ENCODE data around the gene XRCC5.
"Not testable (repeated sequence)": the region's sequence is repeated elsewhere in the genome, so short reads cannot be mapped to it uniquely, and the experiment has no call there.

XRCC5 gene

DNA sequence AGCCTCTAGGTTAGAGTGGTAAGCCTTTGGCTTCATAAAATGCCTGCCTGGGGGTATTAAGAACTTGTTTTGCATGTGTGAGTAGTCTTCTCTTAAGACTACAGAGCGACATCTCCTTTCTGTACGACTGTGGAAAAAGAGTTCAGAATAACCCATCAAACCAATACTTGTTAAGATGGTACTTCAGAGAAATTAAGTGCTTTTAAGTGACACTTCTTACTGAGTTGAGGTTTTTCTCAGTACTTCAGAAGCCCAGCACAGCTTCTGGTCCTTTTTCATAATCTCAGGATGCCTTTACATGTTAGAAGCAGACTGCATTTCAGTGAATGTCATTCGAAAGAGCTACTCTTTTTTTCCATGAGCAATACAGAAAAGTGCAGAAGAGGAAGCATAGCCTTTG lies 10.8 kb downstream of the XRCC5 start:
- DNase-seq = no peak

DNA sequence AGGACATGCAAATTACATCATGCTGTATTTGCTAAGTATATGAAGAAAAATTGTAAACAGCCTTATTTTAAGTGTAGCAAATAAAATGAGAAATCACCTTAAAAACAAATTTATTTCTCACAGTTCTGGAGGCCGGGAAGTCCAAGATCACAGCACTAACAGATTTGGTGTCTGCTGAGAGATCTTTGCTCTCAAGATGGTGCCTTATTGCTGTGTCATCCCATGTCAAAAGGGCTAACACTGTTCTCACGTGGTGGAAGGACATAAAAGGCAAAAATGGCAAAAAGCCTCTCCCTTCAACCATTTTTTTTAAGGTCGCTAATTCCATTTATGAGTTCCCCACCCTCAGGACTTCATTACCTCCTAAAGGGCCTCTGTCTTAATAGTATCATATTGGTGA lies 12.1 kb downstream of the XRCC5 start:
- no peak for DNase-seq

DNA sequence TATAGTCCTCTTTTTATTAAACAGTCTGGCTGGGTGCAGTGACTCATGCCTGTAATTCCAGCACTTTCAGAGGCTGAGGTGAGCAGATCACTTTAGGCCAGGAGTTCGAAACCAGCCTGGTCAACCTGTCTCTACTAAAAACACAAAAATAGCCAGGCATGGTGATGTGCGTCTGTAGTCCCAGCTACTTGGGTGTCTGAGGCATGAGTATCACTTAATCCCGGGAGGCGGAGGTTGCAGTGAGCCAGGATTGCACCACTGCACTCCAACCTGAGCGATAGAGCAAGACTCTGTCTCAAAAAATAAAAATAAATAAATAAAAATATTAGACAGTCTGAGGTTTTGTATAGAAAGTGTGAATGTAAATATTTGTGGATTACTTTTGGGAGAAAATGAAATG lies 17.8 kb downstream of the XRCC5 start:
- no peak for DNase-seq

DNA sequence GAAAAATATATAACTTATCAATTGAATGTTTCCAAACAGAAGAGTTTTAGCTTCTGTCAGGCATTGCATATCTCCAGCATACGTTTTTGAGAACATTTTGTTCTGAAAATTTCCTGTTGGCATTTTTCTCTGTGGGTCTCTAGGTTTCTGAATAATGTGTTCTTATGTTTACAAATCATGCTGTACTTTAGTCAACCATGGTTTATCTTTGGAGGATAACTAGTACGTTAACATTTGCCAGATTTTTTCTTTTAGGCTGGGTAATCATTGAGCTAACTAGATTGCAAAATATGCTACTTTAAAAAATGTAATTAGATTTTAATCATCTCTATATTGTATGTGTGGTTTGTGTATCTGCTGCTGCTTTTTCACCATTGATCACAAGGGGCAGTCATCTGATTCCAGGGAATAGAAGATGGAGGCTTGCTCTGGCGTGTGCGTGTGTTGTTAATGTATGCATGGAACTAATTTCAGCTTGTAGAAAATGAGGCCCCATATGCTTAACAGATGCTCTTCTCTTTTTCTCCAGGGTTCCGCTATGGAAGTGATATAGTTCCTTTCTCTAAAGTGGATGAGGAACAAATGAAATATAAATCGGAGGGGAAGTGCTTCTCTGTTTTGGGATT lies 21.3 kb downstream of the XRCC5 start:
- DNase-seq = no peak

- no peak for DNase-seq
These were observed 22.2 kb downstream of the XRCC5 start for GRCh38 chr2:216131175-216131926.

GRCh38 chr2:216132585-216132984 lies 23.4 kb downstream of the XRCC5 start:
- no peak for DNase-seq

- no peak for DNase-seq
These were observed 24.2 kb downstream of the XRCC5 start for GRCh38 chr2:216133397-216133796.

- no peak for DNase-seq
These were observed 25.9 kb downstream of the XRCC5 start for GRCh38 chr2:216134958-216135541.

DNA sequence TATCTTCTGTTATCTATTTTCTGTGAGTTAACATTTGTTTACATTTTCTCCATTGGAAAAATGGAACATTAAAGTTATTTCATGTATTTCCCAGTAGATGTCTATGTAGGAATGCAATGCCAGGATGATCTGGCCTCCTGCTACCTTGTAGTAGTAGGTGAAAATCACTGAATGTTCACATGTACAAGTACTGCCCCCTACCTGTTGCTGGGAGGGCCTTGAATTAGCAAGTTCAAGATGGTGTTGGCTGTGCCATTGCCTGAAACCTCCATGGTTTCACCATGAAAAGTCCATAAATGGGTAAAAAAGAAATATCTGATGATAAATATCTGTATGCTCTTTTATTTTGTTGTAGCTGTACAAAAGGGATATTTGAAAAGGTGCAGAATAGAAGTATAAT lies 30.7 kb downstream of the XRCC5 start:
- DNase-seq = peak; percentile 48

- not testable (repeated sequence) for DNase-seq
These were observed 32.4 kb downstream of the XRCC5 start for GRCh38 chr2:216141516-216141915.

- no peak for DNase-seq
These were observed 33.4 kb downstream of the XRCC5 start for GRCh38 chr2:216142540-216142939.

- DNase-seq = no peak
These were observed 35.2 kb downstream of the XRCC5 start for GRCh38 chr2:216144372-216144771.

DNA sequence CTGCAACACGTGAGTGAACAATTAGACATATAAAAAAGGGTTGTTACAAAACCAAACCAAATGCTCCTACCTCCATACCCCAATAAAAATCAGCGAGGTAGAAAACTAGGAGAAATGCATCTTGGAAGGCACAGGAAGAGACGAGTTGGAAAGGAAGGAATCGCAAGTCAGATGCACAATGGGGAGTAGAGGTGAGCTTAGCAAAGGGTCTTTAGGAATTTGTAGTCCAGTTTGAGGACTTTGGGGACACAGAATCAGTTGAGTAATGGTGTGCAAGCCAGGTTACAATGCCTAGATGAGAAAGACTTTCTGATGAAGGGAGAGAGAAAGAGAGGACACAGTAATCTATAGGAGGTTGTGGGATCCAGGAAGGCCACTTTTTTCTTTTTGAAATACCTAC lies 35.7 kb downstream of the XRCC5 start:
- DNase-seq = no peak

- no peak for DNase-seq
These were observed 37.4 kb downstream of the XRCC5 start for GRCh38 chr2:216146573-216146972.

DNA sequence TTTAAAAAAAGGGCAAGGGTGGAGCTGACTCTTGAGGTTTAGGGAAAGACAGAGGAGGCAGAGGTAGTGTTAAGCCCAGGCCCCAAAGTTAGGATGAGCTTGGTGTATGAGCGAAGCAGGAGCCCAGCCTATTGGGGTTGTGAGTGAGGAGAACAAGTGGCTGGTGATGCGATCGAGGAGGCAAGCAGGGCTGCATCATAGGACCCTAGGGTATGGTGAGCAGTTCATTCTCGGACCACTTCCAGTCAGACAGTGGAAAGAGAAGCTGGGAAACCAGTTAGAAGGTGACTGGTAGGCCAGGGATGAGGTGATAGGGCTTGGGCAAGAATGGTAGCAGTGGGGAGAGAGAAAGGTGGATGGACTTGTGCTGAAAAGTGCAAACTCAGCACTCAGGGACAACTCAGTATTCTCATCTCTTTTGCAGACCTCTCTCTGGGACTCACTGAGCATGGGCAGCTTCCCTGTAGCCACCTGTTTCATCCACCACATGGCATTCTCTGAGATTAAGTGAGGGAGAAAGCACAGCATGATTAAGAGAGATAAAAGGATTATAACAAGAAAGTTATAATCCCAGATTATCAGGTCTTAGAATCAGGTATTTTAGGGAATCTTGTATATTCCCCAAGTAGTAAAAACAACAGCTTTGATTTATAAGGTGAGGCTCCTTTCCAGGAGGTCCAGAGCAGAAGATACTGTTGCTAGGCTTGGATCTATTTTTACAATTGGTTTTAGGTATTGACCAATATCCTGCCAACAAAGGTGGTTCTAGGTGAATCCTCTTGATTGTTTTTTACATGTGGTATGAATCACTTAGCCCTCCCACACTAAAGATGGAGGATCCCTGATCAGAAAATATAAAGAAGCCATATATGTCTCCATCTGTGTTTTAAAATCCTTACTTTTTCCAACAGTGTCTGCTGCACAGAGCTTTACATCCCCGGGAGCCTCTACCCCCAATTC lies 38.3 kb downstream of the XRCC5 start:
- DNase-seq = no peak

DNA sequence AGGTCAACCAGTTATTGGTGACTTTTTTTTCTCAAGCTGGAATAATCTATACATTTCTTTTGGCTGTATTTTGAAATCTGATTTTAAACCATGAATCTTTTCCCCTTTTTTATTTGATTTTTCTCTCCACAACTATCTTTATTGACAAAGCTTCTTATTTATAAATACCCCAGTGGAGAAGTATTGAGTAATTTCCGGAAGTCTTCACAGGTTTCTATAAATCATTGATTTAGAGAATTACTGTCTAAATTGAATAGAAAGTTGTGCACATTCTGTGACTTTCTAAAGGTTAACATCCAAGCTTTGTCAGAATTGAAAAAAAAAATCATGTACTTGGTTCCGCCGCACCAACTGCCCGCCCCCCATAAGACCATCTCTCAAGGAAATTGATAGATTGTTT lies 39.8 kb downstream of the XRCC5 start:
- no peak for DNase-seq

GRCh38 chr2:216149741-216150140 lies 40.6 kb downstream of the XRCC5 start:
- no peak for DNase-seq

DNA sequence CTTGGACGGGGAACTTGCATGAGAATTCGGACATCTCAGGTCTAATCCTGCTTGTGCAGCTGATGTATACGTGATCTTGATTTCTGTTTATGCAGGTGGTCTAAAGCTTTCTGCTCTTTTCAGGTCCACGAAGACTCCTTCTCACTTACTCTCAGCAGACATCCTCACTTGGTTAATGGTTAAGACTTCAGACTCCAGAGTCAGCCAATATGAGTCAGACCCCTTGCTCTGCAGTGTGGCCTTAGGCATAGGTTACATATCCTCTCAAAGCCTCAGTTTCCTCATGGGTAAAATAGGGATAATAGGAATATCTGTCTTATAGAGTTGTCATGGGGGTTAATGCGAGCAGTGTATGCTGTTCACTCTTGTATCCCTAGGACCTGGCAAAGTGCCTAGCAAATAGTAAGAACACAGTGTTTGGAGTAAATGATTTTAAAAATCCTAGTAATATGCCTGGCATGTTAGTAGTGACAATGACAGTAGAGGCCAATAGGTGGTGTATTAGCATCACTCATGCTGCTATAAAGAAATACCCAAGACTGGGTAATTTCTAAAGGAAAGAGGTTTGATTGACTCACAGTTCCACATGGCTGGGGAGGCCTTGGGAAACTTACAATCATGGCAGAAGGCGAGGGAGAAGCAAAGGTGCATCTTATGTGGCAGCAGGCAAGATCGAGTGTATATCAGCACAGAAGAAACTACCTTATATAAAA lies 42.3 kb downstream of the XRCC5 start:
- no peak for DNase-seq

DNA sequence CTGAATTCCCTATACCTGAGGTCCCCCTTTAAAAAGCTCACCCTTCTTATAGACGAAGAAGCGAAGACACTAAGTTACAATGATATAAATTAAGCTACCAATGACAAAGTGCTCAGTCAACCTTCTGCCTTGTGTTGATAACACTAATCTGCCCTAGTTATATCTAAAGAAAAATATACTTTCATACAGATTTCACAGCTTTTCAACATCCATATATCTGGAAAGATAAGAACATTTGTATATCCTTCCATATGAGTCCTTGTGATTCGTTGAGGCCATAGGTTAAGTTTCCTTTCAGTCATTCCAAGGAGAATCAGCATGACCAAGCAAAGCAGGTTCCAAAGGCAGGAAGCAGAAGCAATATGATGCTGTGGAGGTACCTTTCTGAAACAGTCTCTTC lies 46.8 kb downstream of the XRCC5 start:
- DNase-seq = no peak

- DNase-seq = no peak
These were observed 47.7 kb downstream of the XRCC5 start for GRCh38 chr2:216156822-216157221.

DNA sequence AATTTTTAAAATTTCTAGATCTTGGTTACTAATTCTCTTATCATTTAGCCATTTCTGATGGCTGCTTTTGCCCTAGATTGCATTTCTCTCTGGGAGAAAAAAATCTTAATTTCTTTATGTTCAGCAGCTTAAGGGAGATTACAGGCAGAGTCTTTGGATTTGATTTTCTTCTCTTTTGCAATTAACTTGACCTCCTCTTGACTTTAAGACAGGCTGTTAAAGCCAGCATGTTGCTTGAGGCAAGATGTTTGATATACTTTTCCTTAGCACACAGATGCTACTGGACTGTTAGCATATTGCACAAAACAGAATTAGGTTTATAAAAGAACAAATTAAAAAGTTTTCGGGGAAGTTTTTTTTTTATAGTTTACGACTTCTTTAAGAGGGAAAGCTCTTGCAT lies 50.0 kb downstream of the XRCC5 start:
- no peak for DNase-seq

DNA sequence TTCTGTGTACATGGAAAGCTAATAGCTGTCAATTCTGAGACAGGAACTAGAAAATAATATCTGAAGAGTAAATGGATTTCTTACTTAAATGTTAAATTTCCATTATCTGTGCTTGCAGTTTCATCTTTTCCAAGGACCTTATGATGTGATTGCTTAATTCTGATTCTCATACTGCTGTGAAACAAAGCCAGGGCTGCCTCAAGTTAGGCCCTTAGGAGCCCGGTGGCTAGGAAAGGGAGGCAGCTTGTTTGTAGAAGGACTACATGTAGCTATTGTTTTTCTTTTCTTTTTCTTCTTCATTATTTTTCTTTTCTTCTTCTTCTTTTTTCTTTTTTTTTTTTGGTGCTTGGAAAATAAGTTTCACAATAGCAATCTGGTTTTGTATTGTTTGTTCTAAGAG lies 50.5 kb downstream of the XRCC5 start:
- no peak for DNase-seq

DNA sequence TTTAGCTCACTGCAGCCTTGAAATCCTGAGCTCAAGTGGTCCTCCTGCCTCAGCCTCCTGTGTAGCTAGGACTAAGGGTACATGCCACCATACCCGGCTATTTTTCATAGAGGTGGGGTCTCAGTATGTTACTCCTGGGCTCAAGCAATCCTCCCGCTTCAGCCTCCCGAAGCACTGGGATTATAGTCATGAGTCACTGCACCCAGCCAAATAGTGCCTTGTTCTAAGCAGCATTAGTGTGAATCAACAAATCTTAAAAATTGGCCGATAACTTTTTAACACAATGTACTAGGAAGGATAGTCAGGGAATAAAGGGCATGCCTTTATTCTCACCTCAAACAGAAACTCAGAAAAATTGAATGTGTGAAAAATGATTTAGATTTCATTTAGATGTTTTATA lies 51.6 kb downstream of the XRCC5 start:
- no peak for DNase-seq
